DMS114 treated with DMSO at 0.1 percent for 48 hours (cell line): ENCODE data around the gene CCDC197.

ENCODE experiments used
- DNase-seq: peaks from one replicate; lab custom pipeline; 2025; ENCODE audit not compliant: unreplicated experiment; lab: John Stamatoyannopoulos, UW

The CCDC197 gene

DNA sequence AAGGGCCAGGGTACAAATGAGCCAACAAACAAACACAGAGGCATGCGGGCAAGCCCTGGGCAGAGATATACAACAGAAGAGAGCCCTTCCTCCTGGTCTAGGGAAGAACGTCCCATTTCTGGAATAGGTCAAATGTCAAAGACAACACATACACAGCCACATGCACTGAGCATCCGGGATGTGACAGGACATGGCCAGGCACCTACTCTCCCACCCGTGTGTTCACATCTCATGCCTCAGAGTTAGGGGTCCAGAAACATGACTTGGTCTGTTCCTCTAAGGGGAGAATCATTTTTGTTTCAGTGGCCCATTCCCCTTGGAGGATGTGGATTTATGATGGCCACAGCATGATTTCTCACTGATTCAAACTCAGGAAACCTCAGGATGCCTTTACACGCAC lies 19.9 kb upstream of the CCDC197 start:
- DNase-seq = no peak

DNA sequence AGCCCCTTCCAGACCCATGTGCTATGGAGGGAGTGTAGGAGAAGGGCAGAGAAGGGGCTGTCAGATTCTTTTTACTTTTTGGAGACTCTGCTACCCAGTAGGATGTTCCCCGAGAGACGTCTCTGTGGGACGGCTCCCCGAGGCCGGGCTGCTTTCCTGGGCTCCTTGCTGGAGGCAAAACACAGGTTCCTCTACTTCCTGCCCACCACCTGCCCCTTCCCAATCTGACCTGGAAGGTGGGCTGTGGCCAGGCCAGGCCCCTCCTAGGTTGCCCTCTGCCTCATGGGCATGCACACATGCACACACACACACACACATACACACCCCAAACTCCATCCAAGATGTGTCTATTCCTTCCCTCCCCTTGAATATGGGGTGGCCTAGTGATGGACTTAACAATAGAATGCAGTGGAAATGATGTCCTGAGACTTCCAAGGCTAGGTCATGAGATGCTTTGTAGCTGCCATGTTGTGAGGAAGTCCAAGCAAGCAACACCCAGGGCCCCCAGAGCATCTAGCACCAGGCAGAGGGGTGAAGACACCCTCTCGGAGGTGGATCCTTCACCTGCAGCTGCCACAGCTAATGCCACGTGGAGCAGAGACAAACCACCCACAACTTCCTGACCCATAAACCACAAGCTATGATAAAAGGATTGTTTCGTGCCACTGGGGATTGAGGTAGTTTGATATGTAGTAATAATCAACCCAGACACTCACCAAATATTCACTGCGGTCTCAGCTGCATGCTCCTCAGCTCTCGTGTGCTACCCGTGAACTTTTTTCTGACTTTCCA lies 19.1 kb upstream of the CCDC197 start:
- DNase-seq = no peak

DNA sequence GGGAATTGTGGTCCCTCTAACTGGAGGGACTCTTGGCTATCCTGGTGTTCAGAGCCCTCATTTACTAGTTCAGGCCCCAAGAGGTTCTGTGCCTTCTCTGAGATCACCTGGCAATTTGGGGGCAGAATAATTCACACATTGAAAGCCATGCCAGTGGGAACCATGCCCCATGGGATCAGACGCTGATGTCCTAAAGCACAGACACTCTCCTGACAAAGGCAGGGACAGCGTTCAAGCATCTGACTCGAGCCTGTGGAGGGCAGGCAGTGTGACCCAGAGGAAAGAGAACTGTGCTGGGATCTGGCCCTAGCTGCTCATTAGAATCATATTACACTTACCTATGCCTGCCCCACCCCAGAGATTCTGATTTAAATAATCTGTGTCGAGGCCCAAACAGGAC lies 18.4 kb upstream of the CCDC197 start:
- no peak for DNase-seq

DNA sequence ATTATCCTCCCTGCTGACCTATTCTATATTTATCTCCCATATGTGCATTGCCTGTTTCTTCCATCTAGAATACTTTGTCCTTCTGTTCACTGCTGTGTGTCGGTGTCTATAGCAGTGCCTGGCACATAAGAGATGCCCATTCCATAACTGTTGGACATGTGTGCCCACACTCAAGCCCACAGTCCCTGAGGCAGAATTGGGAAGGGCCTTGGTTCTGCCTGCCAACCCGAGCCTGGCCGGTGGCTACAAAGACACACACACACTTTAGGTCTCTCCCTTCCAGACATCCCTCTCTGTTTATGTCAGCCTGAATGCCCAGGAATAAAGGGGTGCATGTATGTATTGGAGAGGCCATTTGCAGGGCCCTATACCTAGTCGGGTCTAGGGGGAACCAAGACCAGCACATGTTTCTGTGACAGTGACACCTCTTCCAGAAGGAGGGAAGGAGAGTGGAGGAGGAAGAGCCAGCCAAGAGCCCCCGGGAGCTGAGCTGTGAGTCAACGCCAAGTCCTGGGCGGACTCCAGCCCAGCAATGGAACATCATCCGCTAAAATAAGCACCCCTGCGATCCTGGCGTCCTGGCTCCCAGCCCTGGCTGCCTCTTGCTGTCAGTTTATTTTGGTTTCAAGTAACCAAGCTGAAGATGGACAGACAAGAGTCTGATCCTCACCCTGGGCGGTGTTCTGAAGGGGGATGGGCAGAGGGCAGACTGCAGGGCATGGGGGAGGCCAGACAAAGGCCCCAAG lies 16.5 kb upstream of the CCDC197 start:
- no peak for DNase-seq

DNA sequence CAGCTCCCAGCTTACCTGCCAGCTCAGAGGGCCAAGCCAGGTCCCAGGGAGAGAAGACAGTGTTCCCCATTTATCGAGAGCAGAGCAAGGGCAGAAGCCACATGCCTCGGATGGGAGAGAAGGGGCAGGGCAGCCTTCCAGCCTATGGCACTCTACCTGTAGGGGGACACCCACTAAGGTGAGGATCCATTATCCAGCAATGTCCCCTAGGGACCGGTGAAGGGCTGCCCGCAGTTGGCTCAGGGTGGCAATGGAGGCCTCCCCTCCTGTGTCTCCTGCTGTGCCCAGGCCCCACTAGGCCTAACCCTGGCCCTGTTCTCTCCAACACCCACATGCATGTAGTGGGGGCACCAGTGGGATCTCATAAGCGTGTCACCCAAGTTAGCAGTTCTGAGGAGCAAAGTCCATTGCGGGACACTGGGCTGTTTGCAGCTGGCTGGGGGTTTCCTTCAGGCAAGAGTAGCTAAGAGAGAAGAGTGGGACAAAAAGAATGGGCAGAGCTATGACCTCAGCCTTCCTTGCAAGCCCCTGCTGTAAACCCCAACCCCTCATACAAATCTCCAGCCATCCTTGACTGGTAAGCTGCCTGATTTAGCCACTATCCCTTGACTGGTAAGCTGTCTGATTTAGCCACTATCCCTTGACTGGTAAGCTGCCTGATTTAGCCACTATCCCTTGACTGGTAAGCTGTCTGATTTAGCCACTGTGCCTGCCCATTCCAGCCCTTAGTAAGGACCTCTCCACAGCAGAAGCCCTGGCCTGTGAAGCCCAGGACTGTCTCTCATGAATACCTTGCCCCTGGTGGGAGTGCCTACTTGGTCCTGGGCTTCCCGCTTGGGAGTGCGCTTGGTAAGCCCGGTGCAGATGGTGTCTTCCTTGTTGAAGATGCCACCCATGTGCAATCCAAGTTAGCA lies 15.5 kb upstream of the CCDC197 start:
- DNase-seq = no peak

DNA sequence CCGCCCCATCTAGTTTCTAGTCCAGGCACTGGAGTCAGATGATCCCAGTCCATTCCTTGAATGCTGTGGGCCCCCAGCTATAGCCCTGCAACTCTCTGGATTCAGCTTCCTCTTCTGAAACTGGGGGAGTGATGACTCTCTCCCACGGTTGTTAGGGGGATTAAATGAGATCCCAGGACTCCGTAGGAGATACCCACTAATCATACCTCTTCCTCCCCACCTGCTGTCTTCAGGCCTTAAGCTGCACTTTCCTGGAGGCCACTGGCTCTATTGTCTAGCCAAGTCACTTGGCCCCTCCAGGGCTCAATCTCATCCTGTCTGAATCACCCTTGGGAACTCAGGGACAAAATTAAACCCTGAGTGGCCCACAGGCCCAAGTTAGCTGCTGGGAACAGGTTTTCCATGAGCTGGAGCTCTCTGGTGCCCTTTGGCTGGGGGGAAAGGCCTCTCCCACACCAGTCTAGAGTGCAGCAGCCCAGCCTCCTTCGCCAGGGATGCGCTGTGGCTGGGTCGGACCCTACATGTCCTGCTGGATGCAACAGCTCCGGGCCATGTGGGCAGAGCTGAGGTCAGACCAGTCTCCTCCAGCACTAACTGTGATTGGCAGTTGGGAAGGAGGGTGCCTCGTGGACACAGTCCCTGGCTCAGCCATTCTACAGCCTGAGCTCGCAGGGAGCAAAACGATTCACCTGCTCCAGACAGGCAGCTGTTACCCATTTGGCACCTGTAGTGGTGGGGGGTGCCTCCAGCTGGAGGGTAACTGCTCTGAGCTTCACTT lies 14.7 kb upstream of the CCDC197 start:
- DNase-seq = no peak

DNA sequence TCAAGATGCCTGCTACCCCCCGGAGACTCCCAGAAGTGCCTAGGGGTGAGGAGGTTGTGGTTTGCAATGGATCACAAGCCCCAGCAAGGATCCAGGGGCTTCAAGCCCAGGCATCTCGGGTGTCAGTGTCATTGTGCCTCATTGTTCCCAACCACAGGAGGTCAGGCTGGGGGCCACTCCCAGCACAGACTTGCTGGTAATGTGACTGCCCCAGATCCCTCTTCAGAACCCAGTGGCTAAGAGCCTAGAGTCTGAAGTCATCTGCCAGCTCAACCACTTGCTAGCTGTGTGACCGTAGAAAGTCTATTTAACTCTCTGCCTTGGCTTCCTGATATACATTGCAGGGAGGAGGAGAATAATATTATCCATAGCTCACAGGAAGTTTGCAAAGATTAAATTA lies 13.0 kb upstream of the CCDC197 start:
- no peak for DNase-seq

DNA sequence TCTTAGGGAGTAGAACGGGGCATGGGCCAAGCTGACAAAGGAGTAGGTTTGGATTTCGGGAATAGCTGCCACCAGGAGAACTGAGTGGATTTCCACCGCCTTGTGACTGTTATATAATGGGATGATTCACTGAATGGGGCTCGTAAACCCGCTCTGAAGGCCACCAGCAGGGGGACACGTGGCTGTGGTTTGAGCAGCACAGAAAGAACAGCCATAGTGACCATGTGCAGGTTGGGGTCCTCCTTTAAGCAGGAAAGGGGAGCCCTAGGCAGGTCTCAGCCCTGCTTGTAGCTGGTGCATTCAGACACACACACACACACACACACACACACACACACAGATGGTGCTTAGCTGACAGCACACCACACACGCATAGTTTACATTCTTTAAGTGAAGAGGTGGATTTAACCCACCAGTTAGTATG lies 12.1 kb upstream of the CCDC197 start:
- DNase-seq = no peak

DNA sequence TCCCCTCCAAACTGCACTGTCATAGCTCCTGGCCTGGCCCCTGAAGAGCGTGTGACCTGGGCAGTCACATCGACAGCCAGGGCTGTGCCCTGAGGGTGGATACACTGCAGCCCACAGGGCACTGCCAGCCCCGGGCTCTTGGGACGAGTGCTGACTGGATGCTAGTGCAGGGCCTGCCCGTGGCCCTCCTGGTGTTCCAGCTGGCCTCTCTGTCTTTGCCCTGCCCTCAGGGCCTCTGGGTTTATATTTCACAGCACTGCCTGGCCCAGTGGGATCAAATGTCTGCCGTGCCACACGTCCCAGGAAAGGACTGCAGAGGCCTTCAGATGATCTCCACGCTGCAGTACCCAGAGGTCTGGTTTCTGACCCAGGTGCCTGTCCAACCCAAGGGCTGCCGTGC lies 10.1 kb upstream of the CCDC197 start:
- DNase-seq = no peak

DNA sequence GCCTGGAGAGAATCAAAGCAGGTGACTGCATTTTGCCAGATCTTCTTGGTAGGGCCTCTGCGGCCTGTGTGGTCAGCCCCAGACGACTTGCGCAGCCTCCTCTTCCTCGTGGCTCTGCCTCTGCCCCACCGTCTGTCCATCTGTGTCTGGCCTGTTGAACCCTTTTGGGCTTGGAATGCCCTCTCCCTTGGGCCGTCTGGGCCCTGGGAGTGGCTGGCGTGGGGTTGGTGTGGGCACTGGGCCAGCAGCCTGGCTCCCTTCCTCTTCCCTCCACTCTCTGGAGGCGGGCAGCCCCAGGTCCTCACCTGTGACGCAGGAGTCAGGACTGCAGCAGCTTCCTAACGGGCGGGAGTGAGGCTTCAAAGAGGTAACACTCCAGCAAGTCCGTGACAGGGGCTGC lies 9.7 kb upstream of the CCDC197 start:
- DNase-seq = no peak

DNA sequence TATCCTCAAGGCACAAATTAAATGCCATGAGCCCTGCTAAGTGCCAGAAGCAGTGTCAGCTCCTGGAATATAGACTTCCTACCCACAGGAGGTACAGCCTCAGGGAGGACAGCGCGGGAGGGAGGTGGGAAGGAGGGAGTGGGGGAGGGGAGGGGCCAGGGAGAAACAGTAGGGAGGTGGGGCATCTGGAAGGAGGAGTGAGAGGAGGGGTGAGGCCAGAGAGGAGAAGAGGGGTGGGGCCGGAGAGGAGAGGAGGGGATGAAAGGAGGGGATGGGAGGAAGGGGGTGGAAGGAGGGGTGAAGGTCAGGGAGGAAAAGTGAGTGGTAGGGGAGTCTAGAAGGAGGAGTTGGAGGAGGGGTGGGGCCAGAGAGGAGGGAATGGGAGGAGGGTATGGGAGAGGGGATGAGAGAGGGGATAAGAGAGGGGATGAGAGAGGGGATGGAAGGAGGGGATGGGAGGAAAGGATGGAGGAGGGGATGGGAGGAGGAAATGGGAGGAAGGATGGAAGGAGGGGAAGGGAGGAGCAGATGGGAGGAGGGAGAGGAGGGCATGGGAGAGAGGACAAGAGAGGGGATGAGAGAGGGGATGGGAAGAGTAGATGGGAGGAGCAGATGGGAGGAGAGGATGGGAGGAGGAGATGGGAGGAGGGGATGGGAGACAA lies 9.2 kb upstream of the CCDC197 start:
- DNase-seq = no peak

DNA sequence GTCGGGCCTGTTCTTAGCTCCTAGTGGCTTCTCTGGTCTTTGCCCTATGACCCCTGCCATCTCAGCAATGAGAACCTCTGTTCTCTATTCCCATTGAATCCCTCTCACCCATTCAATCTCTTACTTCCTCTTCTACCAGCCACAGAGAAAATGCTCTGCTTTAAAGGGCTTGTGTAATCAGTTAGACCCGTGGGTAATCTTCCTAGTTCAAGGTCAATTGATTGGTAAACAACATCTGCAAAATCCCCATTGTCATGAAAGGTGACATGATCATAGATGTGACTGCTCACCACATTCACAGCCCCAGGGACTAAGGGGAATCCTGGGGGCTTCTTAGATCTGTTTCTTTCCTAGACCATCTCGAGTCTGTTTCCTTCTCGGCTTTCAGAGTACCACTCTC lies 7.2 kb upstream of the CCDC197 start:
- DNase-seq = no peak

DNA sequence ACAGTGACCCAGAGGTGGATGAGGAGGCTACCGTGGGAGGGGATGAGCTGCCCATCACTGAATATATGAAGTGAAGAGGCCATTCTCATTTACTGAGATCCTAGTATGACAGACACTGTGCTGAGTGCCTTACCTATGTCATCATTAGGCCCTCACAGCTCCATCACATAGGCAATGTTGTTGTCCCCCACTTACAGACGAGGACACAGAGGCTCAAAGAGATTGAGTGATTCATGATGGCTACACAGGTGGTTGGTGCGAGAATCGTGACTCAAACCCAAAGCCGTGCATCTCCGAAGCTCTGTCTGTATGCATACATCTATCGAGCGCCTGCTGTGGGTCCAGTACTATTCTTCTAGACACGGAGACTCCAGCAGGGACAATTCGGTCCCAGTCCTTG lies 5.9 kb upstream of the CCDC197 start:
- no peak for DNase-seq

DNA sequence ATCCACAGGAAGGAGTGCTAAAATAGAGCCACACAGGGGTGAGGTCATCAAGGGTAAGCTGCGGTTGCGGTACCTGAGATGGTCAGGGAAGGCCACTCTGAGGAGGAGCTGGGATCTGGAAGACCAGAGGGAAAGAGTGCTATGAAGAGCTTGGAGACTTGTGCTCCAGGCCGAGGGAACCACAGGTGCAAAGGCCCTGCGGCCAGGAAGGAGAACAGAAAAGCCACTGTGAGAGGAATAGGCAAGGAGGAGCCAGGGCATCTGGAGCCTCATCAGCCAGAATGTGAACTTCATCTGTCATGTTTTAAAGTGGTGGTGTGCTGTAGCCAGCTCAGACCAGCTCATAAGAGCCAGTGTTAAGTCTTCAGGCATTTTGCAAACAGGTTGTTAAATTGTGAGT lies 5.5 kb upstream of the CCDC197 start:
- DNase-seq = no peak

DNA sequence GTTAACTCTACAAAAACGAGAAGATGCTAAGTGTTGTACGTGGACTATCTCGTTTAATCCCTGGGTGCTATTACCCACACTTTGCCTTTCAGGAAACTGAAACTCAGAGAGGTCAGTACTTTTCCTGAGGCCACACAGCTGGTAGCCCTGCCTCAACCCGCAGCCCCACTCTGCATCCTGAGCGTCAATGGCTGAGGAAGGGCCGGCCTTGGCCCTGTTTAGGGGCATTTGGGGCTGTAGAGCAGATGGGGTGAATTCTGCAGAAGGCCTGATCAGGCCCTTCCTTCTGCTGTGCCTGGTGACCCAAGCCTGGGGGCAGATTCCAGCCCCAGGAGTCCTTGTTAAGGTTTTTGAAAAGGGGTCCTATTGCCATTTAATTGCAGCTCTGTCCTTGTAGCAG lies 3.7 kb upstream of the CCDC197 start:
- no peak for DNase-seq

DNA sequence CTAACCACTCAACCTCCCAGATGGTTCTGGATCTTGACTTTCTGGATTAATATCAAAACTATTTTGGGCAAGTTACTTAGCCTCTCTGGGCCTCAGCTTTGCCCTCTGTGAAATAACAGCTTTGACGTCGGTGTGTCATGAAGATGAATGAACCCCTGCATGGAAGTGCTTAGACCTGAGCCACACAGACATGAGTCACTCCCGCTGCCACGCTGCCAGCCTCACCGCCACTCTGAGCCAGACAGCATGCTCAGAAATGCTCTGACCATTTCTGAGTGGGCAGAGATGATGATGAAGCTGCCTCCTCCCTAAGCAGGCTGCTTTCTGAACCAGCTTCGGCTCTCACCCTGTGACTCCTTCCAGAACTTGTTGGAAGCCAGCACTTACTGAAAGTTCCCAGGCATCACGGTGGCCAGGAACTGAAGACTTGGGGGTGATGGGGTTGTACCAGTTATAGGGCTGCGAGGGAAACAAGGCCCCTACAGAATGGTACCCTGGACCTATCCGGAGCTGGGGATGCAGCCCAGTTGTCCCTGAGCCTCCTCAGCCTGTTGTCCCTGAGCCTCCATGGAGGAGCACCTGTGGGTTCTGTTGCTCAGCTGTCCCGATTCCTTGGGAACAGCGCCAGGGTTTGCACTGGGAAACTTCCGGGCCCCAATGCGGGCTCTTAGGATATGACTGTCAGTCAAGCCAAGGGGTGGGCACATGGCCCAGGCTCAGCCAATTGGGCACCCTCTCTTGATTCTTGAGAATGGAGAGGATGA lies 2.0 kb upstream of the CCDC197 start:
- no peak for DNase-seq

DNA sequence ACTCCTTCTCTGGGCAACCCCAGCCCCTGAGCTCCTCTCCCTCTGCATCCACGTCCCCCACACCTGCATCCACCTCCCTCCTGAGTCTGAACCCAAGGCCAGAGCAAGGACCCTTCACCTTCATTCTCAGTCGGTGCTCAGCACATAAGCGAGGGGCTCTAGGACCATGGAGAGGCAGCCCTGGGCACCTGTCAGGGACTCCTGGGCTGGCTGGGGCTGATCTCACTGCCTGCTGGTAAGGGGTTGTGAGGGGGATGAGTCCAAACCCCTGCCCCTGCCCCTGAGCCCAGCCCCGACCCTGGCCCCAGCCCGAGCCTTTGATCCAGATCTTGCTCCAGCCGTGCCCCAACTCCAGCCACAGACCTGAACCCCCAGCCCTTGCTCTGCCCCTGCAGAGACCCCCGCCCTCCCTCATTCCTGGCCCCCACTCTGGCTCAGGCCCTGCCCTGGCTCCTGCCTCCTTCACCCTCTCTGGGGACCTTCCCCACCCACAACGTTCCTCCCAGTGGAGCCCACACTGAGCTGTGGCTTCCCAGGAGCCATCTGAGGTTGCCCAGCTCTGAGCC lies 888 bp upstream of the CCDC197 start:
- no peak for DNase-seq

DNA sequence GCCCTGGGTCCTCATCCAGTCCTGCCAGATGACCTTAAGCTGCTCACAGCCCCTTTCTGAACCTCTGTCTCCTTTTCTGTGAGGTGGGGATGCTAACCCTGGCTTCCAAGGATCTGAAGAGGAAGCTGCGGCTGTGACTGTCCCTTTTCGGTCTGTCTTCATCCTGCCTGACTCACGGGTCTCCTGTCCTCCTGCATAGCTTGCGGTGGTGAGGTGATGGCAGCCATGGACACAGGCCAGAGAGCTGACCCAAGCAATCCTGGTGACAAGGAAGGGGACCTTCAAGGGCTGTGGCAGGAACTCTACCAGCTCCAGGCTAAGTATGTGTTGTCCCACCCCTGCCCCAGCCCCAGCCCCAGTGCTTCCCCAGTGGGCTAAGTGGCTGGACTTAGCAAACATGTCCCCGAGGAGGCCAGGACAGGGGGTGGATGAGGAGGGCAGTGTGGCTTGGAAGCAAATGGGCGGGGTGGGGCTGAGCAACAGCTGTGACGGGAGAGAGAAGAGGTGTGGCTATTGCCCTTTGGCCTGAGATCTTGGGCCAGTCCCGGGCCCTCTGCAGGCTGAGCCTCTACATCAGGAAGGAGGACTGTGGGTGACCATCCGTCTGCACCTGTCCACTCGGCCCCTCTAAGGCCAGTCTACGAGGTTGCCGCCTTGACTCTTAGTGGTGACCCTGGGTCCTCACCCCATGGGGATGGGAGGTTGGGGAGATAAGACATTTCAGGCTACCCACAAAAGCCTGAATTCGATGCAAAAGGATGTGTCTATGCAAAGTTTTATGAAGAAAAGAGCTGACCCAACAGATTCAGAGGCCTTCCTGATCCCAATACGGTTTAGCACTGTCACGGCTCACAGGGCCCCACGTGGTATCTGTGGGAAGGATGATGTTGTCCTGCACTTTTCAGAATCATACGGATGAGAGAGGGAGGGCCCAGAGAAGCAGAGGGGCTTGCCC lies 1.1 kb downstream of the CCDC197 start:
- DNase-seq = no peak
